ENCODE results near the gene MAFF. TPM values are rescaled to one million over a fixed set of nuclear protein-coding genes. Genes with fewer than 3 reads are reported as not detected.

The MAFF gene
- total RNA-seq, 3 donors from 2014 or later (not counting 1 experiment from before 2014, with no cell fraction given) = 168 to 215 (median 187) TPM

DNA sequence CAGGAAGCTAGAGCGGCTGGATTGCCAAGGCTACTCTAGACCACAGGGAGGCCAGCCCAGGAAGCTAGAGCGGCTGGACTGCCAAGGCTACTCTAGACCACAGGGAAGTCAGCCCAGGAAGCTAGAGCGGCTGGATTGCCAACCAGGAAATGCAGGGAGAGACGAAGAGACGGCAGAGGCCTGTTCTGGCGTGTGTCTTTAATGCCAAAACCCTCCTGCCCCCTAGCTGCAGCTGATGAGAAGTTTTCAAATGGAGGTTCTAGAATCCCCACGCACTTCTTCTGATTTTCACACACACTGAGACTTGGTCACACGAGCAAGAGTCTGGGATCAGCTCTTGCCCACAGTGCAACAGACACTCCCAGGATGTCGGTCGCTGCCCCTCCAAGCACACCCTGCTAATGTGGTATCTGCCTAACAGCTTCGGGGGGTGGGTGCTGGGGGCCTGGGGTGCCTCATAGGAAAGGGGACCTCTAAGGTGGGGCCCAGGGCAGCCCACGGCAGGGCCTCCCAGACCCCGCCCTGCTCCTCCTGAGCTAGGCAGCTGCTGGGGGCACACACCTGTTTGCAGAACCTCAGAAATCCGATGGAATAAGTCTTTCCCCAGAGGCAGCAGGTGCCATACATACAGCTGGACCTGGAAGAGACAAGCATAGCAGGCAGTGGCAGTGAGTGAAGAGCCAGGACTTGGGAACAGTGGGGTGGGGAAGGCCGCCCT lies 28.5 kb downstream of the MAFF start:
- H3K4me1 Mint-ChIP-seq = peaks cover 20 to 35% of the 10 kb centered on the region in 2 donors
- H3K4me3 Mint-ChIP-seq = peak overlapping the region; percentile 17
- peaks cover 35% of the 10 kb centered on the region for H3K4me1 ChIP-seq (ENCODE audit: control insufficient read depth, insufficient read depth, low read length)
- peak overlapping the region; percentile 90 to 92 for H3K27ac Mint-ChIP-seq
- H3K9me3 Mint-ChIP-seq = no peaks in the 10 kb centered on the region
- no peaks in the 10 kb centered on the region for H3K27me3 ChIP-seq (ENCODE audit: control insufficient read depth, insufficient read depth, low read length)
- H3K36me3 ChIP-seq (ENCODE audit: control insufficient read depth, insufficient read depth, low read length) = peaks cover 17% of the 10 kb centered on the region
- no peaks in the 10 kb centered on the region for H3K9me3 ChIP-seq (ENCODE audit: control insufficient read depth, insufficient read depth, low read length)
- DNase-seq (peak; percentile 60 to 71), ATAC-seq (peak; percentile 83 to 86 (median 86))
- H3K4me3 ChIP-seq (ENCODE audit: low read length) = no peak overlapping the region
- peak overlapping the region; percentile 76 for H3K27ac ChIP-seq (ENCODE audit: low read length)
- TF ChIP-seq, protein P1, sequence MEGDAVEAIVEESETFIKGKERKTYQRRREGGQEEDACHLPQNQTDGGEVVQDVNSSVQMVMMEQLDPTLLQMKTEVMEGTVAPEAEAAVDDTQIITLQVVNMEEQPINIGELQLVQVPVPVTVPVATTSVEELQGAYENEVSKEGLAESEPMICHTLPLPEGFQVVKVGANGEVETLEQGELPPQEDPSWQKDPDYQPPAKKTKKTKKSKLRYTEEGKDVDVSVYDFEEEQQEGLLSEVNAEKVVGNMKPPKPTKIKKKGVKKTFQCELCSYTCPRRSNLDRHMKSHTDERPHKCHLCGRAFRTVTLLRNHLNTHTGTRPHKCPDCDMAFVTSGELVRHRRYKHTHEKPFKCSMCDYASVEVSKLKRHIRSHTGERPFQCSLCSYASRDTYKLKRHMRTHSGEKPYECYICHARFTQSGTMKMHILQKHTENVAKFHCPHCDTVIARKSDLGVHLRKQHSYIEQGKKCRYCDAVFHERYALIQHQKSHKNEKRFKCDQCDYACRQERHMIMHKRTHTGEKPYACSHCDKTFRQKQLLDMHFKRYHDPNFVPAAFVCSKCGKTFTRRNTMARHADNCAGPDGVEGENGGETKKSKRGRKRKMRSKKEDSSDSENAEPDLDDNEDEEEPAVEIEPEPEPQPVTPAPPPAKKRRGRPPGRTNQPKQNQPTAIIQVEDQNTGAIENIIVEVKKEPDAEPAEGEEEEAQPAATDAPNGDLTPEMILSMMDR (IDR thresholded peaks at IDR 0.05) = peak; percentile 60
- H3K36me3 Mint-ChIP-seq = no peaks in the 10 kb centered on the region
- intact Hi-C loops (cut with micrococcal nuclease) = loop anchor here (1.0 kb wide), 2 partner anchors 116 to 178 kb away; no protein-coding TSS in a partner anchor
- no peaks in the 10 kb centered on the region for H3K27me3 Mint-ChIP-seq (ENCODE audit: low read depth in 2 of 2)
- WGBS (ENCODE audit: insufficient coverage) = 51% methylated on average over 14 of the region's 15 CpGs

DNA sequence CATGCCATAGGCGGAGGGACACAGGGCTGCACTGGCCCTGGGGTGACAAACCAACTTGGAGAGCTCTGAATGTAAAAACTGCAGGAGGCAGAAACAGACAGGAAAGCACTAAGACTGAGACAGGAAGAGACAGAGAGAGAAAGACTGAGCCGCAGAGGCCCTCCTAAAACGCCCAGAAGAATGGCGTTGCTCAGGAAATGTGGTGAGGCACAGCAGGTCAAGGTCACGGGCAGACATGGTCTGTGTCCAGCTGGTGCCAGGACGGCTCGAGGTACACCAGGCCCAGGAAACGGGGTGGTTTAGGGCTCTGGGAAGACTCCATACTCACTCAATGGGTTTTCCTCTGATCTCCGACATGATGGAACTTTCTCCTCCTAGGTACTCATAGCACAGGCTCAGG lies 29.1 kb downstream of the MAFF start:
- no peak overlapping the region for H3K4me3 ChIP-seq (ENCODE audit: low read length)
- peak in 1 of 3 donors; percentile 20 for ATAC-seq
- H3K4me3 Mint-ChIP-seq = peak overlapping the region; percentile 4
- no peaks in the 10 kb centered on the region for H3K27me3 ChIP-seq (ENCODE audit: control insufficient read depth, insufficient read depth, low read length)
- H3K27ac ChIP-seq (ENCODE audit: low read length) = peak overlapping the region; percentile 76
- H3K36me3 ChIP-seq (ENCODE audit: control insufficient read depth, insufficient read depth, low read length) = peaks cover 16% of the 10 kb centered on the region
- WGBS (ENCODE audit: insufficient coverage) = 60% methylated on average over 9 of the region's 9 CpGs
- no peaks in the 10 kb centered on the region for H3K27me3 Mint-ChIP-seq (ENCODE audit: low read depth in 2 of 2)
- intact Hi-C loops (cut with micrococcal nuclease) = loop anchor here (1.0 kb wide), 2 partner anchors 117 to 179 kb away; no protein-coding TSS in a partner anchor
- peaks cover 20 to 35% of the 10 kb centered on the region in 2 donors for H3K4me1 Mint-ChIP-seq
- H3K4me1 ChIP-seq (ENCODE audit: control insufficient read depth, insufficient read depth, low read length) = peaks cover 35% of the 10 kb centered on the region
- no peaks in the 10 kb centered on the region for H3K36me3 Mint-ChIP-seq
- no peak for DNase-seq
- H3K27ac Mint-ChIP-seq = peak overlapping the region; percentile 90 to 92
- H3K9me3 ChIP-seq (ENCODE audit: control insufficient read depth, insufficient read depth, low read length) = no peaks in the 10 kb centered on the region
- TF ChIP-seq, protein P1 (IDR thresholded peaks at IDR 0.05) = no peak
- no peaks in the 10 kb centered on the region for H3K9me3 Mint-ChIP-seq

DNA sequence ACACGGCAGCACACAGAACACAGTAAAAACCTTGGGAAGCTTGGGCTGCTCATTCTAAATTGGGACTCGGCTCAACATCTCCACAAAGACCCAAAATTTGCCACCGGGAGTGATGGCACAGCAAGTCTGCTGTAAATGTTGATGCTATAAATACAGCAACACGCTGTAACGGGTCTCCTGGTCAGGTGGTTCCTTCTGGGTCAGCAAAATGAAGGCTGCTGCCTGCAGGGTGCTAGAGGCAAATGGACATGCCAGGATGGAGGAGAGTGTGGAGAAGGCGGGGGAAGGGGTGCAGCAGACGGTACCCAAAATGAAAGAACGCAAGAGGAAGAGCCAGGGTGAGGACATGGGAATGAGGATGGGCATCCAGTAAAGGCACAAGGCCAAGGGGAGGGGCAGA lies 30.4 kb downstream of the MAFF start:
- intact Hi-C loops (cut with micrococcal nuclease) = no loop called here
- WGBS (ENCODE audit: insufficient coverage) = 89% methylated on average over 8 of the region's 8 CpGs
- no peak for DNase-seq
- Histone ChIP-seq H3K27ac (ENCODE audit: low read length) (no peak overlapping the region), H3K27me3 (ENCODE audit: control insufficient read depth, insufficient read depth, low read length) (no peaks in the 10 kb centered on the region), H3K4me1 (ENCODE audit: control insufficient read depth, insufficient read depth, low read length) (peaks cover 35% of the 10 kb centered on the region), H3K36me3 (ENCODE audit: control insufficient read depth, insufficient read depth, low read length) (peaks cover 14% of the 10 kb centered on the region), H3K4me3 (ENCODE audit: low read length) (no peak overlapping the region), H3K9me3 (ENCODE audit: control insufficient read depth, insufficient read depth, low read length) (no peaks in the 10 kb centered on the region)
- TF ChIP-seq, protein P1 (IDR thresholded peaks at IDR 0.05) = no peak
- no peak overlapping the region for H3K4me3 Mint-ChIP-seq
- H3K36me3 Mint-ChIP-seq = no peaks in the 10 kb centered on the region
- peaks cover 20 to 35% of the 10 kb centered on the region in 2 donors for H3K4me1 Mint-ChIP-seq
- ATAC-seq = no peak
- H3K27me3 Mint-ChIP-seq (ENCODE audit: low read depth in 2 of 2) = no peaks in the 10 kb centered on the region
- H3K9me3 Mint-ChIP-seq = no peaks in the 10 kb centered on the region
- H3K27ac Mint-ChIP-seq = peak overlapping the region in 1 of 2 donors; percentile 78

All from natural killer cell (primary cell).